Activated naive CD4-positive, alpha-beta T cell treated with anti-CD3 and anti-CD28 coated beads, Interleukin-2, amount 50 U/mL, for 24 hours (primary cell): Measurements from ENCODE around the gene EIF2B4.

ENCODE experiments used
- H3K27ac Mint-ChIP-seq: one replicate; pipeline ENCODE4 v1.8.0; 2021; ENCODE audit warnings: mild to moderate bottlenecking, mixed read lengths
- H3K27me3 Mint-ChIP-seq: one replicate; pipeline ENCODE4 v1.8.0; 2021; ENCODE audit warnings: mixed read lengths
- H3K36me3 Mint-ChIP-seq: one replicate; pipeline ENCODE4 v1.8.0; 2021; ENCODE audit warnings: mixed read lengths
- H3K4me1 Mint-ChIP-seq: one replicate; pipeline ENCODE4 v1.8.0; 2021; ENCODE audit warnings: mixed read lengths
- H3K4me3 Mint-ChIP-seq: one replicate; pipeline ENCODE4 v1.8.0; 2021; ENCODE audit warnings: mild to moderate bottlenecking, mixed read lengths
- H3K9me3 Mint-ChIP-seq: one replicate; pipeline ENCODE4 v1.8.0; 2021; ENCODE audit warnings: mixed read lengths

The EIF2B4 gene

DNA sequence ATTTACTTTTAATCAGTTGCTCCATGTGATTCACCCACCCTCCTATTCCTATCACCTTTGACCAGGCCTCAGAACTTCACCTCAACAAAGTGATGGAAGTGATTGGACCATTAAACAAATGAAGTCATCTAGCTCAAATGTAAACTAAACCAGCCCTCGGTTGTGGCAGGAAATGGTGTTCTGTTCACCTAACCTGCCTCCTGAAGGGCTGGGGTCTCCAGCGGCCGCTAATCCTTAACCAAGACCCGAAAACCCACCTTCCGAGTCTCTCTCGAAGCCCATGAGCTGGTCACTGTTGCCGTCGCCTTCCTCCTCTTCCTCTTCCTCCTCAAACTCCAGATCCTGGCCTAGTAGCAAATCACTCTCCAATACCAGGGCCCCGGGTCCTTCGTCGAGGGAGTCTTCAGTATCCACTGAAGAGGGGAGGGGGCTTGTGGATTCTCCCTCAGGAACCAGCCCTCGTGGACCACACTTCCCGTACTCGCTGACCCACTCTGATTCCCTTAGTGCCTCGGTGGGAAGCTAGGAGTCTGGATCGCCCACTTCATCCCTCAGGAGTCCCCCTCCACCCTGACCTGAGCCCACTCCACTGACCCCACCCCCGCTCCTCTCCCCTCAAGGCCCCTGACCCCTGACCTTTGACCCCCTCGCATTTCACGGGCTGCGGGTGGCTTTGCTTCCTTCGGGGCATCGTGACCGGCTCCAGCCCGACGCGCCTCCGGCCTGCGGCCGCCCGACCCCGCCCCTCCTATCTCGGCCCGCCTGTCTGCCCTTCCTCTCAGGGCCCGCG, 9.9 kb upstream of the EIF2B4 start:
- H3K27me3 Mint-ChIP-seq, result no peaks in the 10 kb centered on the region
- H3K9me3 Mint-ChIP-seq, result no peaks in the 10 kb centered on the region
- H3K4me1 Mint-ChIP-seq, result peaks cover 31% of the 10 kb centered on the region
- peak overlapping the region; percentile 93 for H3K4me3 Mint-ChIP-seq
- H3K27ac Mint-ChIP-seq, result peak overlapping the region; percentile 83
- H3K36me3 Mint-ChIP-seq, result peaks cover 13% of the 10 kb centered on the region

DNA sequence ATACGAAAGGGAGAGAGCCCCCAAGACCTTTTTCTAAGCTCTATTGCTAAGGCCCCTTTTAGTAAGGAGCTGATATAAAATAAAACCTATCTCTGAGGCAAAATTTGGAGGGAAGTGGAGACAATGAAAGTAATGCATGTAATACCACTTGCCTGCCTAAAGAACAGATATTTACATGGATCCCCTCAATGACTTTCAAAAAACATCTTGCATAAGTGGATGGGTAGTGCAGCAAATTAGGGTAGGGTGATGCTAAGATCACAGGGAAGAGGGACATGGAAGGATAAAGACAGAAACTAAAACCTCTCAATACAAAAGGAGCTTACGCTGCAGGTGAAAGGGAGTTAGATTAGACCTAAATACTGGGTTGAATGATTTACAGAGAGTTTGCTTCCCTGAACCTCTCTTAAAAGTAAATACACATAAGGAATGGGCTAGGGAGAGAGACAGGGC, 9.3 kb upstream of the EIF2B4 start:
- Mint-ChIP-seq H3K27ac (peak overlapping the region; percentile 83), H3K27me3 (no peaks in the 10 kb centered on the region), H3K4me1 (peaks cover 35% of the 10 kb centered on the region), H3K36me3 (peaks cover 17% of the 10 kb centered on the region), H3K9me3 (no peaks in the 10 kb centered on the region), H3K4me3 (peak overlapping the region; percentile 93)

DNA sequence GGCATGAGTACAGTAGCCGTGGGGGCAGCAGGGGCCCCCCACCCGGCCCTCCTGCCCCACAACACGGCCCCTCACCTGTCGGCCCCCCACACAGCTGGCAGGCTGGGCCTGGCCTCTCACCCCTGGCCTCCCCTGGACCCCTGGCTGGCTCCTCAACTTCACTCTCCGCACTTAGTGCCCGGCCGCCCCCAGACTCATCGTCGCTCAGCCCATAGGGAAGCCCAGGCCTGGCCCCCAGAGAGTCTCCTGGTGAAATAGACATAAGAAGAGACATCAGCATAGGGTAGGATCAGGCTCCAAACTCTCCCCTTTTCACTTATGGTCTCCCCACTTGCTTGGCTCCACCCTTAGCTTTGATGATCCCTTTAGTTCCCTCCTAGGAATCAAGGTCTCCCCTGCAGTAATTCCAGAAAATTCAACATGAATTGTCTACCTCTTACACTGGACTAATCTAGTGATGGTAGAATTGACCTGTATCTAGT, 8.7 kb upstream of the EIF2B4 start:
- peaks cover 40% of the 10 kb centered on the region for H3K4me1 Mint-ChIP-seq
- H3K36me3 Mint-ChIP-seq, result peaks cover 15% of the 10 kb centered on the region
- H3K27me3 Mint-ChIP-seq, result no peaks in the 10 kb centered on the region
- H3K27ac Mint-ChIP-seq, result peak overlapping the region; percentile 83
- H3K9me3 Mint-ChIP-seq, result no peaks in the 10 kb centered on the region
- H3K4me3 Mint-ChIP-seq, result peak overlapping the region; percentile 93

DNA sequence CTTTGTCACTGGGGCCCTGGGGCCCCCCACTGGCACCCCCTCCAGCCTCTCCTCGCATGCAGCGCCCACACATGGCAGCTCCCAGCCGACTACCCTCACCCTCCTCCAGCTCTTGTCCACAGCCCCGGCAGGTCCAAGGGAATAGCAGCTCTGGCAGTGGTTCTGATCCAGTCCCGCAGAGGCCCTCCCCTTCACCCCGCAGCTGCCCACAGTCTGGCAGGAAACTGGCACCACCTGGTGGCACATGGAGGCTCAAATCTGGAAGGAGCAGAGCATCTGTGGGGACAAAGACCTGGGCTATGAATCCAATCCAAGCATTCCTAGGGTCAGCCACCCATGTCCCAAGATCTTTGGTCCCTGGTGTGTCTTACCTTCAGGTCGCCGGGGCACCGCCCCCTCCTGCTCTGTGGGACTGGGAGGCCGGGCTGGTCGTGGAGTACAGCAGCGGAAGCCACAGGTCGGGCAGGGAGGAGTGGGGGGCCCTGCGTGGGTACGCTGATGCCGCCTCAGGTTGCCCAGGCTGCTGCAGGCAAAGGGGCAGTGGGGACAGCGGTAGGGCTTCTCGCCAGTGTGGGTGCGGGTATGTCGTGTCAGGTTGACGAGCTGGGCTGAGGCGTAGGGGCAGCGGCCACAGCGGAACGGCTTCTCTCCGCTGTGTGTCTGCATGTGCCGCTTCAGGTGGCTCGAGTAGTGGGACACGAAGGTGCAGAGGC, 8.1 kb upstream of the EIF2B4 start:
- no peaks in the 10 kb centered on the region for H3K27me3 Mint-ChIP-seq
- no peak overlapping the region for H3K4me3 Mint-ChIP-seq
- H3K36me3 Mint-ChIP-seq, result peaks cover 13% of the 10 kb centered on the region
- peak overlapping the region; percentile 65 for H3K27ac Mint-ChIP-seq
- no peaks in the 10 kb centered on the region for H3K9me3 Mint-ChIP-seq
- peaks cover 40% of the 10 kb centered on the region for H3K4me1 Mint-ChIP-seq

DNA sequence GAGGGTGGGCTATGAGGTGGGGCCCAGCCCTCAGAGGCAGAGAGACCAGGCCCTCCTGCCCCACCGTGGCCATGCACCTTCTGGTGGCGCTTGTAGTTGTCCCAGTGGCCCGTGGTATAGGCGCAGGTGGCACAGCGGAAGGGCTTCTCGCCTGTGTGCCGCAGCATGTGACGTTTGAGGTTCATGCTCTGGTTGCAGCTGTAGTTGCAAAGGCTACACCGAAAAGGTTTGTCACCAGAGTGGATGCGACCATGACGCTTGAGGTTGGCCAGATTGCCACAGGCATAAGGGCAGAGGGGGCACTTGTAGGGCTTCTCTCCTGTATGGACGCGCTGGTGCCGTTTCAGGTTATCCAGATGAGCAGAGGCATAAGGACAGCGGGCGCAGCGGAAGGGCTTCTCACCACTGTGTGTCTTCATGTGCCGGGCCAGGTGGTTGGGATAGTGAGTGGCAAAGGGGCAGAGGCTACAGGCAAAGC, 7.5 kb upstream of the EIF2B4 start:
- H3K36me3 Mint-ChIP-seq, result peaks cover 16% of the 10 kb centered on the region
- H3K9me3 Mint-ChIP-seq, result no peaks in the 10 kb centered on the region
- peaks cover 45% of the 10 kb centered on the region for H3K4me1 Mint-ChIP-seq
- H3K27me3 Mint-ChIP-seq, result no peaks in the 10 kb centered on the region
- H3K27ac Mint-ChIP-seq, result no peak overlapping the region
- no peak overlapping the region for H3K4me3 Mint-ChIP-seq

DNA sequence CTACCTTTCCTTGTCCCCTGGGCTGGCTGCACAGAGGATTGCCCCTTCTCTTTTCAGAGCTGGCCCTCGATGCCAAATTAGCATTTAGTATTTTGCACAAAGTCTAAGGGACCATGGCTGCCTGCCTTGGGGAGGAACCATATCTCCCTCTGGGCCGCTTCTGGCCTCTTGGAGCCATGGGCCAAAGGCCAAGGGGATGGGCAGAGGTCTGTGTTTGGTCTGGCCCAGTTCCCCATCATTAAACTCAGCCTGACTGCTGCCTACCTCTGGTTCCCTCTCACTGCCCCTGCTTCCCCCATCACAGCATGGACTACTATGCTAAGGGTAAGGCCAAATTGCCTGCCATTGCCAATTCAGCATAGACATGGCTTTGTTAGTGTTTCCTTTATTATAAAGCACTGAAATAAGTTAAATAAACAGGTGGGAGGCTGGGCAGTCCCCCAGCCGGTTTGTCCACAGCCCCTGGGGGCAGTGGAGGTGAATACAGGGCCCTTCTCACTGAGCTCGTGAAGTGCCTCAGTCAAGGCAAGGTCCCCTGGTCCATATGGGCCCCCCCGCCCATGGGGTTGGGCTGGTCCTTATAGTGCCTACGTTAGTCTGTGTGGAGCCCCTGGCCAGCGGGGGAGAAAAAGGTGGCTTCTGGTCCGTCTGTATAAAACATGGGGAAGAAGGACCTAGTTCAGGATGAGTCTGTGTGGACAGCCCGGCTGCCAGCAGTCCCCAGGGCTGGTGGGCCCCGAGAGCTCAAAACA, 6.9 kb upstream of the EIF2B4 start:
- Mint-ChIP-seq H3K36me3 (peaks cover 17% of the 10 kb centered on the region), H3K27me3 (no peaks in the 10 kb centered on the region), H3K4me3 (no peak overlapping the region), H3K9me3 (no peaks in the 10 kb centered on the region), H3K4me1 (peaks cover 51% of the 10 kb centered on the region), H3K27ac (no peak overlapping the region)

DNA sequence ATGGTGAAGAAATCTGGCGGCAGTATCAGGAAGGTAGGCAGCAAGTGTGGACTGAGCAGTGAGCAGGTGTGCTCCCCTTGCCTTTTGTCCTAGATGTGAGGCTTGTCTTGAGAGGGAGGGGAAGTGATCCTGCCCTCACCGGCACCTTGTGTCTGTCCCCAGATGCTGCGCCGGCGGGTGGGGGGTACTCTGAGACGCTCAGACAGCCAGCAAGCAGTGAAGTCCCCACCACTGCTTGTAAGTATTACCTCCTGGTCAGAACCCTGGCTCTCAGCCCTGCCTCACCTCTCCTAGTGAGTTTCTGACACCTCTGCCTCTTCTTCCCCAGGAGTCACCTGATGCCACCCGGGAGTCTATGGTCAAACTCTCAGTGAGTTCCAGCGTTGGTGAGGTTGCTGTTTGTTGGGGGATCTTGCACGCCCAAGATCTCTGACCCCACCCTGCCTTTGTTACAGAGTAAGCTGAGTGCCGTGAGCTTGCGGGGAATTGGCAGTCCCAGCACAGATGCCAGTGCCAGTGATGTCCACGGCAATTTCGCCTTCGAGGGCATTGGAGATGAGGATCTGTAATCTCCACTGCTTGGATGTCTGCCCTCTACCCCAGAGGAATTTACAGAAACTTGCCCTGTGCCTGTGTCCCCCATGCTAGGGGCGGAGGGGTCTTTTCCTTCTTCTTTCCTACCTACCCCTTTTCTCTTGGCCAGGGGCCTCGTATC, 6.2 kb upstream of the EIF2B4 start:
- Mint-ChIP-seq H3K27ac (no peak overlapping the region), H3K4me3 (no peak overlapping the region), H3K27me3 (no peaks in the 10 kb centered on the region), H3K36me3 (peaks cover 18% of the 10 kb centered on the region), H3K4me1 (peaks cover 51% of the 10 kb centered on the region), H3K9me3 (no peaks in the 10 kb centered on the region)

DNA sequence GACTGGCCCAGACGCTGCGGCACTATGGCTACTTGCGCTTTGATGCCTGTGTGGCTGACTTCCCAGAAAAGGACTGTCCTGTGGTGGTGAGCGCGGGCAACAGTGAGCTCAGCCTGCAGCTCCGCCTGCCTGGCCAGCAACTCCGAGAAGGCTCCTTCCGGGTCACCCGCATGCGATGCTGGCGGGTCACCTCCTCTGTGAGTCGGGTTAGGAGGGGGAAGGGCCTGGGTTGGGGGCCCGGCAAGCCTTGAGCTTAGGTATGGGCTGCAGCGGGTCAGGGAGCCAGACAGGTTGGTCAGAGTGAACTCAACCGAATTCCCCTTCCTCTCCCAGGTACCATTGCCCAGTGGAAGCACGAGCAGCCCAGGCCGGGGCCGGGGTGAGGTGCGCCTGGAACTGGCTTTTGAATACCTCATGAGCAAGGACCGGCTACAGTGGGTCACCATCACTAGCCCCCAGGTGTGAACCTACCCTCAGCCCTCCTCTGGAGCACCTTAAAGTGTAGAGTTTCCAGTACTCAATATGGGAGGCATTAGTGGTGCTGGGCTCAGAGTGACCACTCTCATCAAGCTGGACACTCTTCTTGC, 5.5 kb upstream of the EIF2B4 start:
- Mint-ChIP-seq H3K27ac (no peak overlapping the region), H3K4me3 (no peak overlapping the region), H3K27me3 (no peaks in the 10 kb centered on the region), H3K9me3 (no peaks in the 10 kb centered on the region), H3K4me1 (peaks cover 45% of the 10 kb centered on the region), H3K36me3 (peaks cover 19% of the 10 kb centered on the region)

DNA sequence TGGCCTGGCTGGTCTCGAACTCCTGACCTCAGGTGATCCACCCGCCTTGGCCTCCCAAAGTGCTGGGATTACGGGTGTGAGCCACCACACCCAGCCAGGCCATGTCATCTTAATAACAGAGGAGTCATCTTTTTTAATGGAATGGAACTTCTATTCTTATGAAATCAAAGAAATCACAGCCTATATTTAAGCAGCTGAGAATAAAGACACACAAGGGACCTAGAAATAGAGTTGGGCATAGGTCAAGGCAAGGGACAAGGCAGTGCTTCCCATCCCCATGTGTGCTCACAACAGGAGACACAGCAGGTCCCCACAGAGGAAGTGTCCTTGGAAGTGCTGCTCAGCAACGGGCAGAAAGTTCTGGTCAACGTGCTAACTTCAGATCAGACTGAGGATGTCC, 3.4 kb upstream of the EIF2B4 start:
- peaks cover 21% of the 10 kb centered on the region for H3K36me3 Mint-ChIP-seq
- H3K4me3 Mint-ChIP-seq, result no peak overlapping the region
- H3K4me1 Mint-ChIP-seq, result peaks cover 43% of the 10 kb centered on the region

DNA sequence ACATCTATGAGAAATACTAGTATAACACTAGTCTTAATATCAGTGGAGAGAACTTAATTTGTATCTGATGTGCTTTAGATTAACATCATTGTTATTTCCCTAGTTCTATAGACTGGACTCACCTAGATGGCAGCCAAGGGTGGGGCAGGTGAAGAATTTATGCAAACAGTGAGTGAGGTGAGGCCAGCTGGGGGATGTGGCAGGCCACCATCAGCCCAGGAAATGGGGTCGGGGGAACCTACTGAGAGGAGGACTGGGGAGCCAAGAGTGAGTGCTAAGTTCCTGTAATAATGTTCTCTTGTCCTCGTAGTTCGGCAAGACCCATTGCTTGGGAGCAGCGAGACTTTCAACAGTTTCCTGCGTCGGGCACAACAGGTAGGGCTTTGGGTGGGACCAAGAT, 2.8 kb upstream of the EIF2B4 start:
- peaks cover 45% of the 10 kb centered on the region for H3K4me1 Mint-ChIP-seq
- peaks cover 21% of the 10 kb centered on the region for H3K36me3 Mint-ChIP-seq
- peak overlapping the region; percentile 39 for H3K27ac Mint-ChIP-seq

More for the DNA sequence above, 3.4 kb upstream of the EIF2B4 start:
- no peaks in the 10 kb centered on the region for H3K9me3 Mint-ChIP-seq
- H3K27me3 Mint-ChIP-seq, result no peaks in the 10 kb centered on the region
- no peak overlapping the region for H3K27ac Mint-ChIP-seq

DNA sequence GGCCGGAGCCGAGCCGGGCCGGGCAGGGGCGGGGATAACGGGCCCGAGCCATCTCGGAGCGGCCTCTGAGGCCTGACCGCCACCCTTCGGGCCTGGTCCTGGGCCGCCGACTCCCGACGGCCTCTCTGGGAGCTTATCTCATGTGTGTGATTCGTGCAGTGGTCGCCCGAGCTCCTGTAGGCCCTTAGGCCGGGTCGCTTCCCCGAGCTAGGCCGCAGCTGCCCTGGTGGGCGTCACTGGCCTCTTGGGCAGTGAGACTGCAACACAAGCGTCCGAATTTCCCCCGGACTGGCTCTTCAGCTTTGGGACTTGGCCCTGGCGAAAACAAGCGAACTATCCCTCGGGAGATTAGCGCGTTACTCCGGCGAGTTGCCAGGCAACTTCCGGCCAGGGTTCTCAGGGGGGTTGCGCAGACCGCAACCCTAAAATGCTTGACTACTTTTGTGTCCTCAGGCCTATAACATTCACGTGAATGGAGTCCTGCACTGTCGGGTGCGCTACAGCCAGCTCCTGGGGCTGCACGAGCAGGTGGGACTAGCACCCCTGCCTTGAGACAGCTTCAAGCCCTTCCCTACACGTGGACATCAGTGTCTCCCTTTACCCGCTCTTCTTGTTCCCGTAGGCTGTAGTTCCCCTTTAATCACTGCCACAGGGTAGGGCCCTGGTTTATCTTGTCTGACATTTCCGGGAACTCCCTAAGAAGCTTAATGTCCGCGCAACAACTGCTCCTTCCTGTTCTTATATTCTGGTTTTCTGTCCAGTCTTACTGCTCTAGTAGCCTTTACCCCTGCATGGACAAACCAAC, 880 bp upstream of the EIF2B4 start:
- Mint-ChIP-seq H3K4me3 (peak overlapping the region; percentile 89), H3K9me3 (no peaks in the 10 kb centered on the region), H3K36me3 (peaks cover 26% of the 10 kb centered on the region), H3K27ac (peak overlapping the region; percentile 98), H3K4me1 (peaks cover 41% of the 10 kb centered on the region), H3K27me3 (no peaks in the 10 kb centered on the region)

More for the DNA sequence above, 2.8 kb upstream of the EIF2B4 start:
- Mint-ChIP-seq H3K4me3 (peak overlapping the region; percentile 11), H3K9me3 (no peaks in the 10 kb centered on the region), H3K27me3 (no peaks in the 10 kb centered on the region)

DNA sequence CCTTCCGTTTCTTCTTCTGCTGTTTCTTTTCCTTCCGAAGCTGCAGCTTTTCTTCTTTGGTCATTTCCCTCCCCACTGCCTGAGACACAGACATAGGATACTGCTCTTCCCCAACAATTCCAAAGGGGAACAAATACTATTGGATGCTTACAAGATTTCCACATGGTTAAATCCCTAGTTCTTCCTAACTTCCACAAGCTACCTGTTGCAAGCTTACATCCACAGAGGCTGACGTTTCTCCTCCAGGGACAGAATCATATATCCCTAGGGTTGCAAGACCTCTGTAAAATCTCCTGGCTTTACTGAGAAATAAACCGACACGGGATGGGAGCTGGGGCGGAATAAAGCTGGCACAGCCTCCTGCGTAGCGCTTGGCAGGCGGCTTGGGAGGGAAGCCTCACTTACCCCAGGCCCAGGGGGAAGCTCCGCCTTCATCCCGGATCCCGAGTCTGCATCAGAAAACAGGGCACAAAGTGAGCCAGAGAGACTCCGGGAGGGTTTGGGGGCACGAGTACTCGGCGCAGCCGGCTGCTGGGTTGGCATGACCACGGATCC, 590 bp downstream of the EIF2B4 start:
- peak overlapping the region; percentile 89 for H3K4me3 Mint-ChIP-seq
- no peaks in the 10 kb centered on the region for H3K9me3 Mint-ChIP-seq
- H3K27me3 Mint-ChIP-seq, result no peaks in the 10 kb centered on the region
- peak overlapping the region; percentile 81 for H3K27ac Mint-ChIP-seq
- peaks cover 25% of the 10 kb centered on the region for H3K36me3 Mint-ChIP-seq
- H3K4me1 Mint-ChIP-seq, result peaks cover 35% of the 10 kb centered on the region

DNA sequence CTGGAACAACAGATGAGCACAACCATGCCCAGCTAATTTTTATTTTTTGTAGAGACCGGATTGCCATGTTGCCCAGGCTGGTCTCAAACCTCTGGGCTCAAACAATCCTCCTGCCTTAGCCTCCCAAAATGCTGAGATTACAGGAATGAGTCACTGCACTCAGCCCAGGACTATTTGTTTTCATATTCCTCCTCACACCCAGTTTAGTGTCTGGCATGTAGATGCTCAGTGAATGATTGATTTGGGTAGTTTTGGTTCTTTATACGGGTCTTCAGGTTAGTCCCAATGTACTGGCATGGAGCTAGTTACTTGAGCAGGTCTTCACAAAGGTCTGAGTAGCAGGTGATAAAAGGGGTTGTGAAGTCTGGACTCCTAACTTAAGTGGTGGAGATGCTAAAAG, 6.2 kb downstream of the EIF2B4 start:
- Mint-ChIP-seq H3K27ac (no peak overlapping the region), H3K9me3 (no peaks in the 10 kb centered on the region), H3K27me3 (no peaks in the 10 kb centered on the region), H3K4me1 (peaks cover 5% of the 10 kb centered on the region), H3K4me3 (no peak overlapping the region), H3K36me3 (peaks cover 10% of the 10 kb centered on the region)
